OCI-LY7 (cell line): ENCODE data around the gene SMKR1. TPM values are rescaled to one million over a fixed set of nuclear protein-coding genes. Genes with fewer than 3 reads are reported as not detected.

Experiments
- BruUV-seq: library from RNA; stranded (reverse); fragments of 400-500 nt; replicated peaks from 2 replicates; lab custom pipeline; 2021; lab: Mats Ljungman, UMichigan
- CTCF ChIA-PET: fragments of 300-600 bp; sonication (Branson Sonifier 250); formaldehyde crosslinking; loops from one replicate; lab custom pipeline; 2022; ENCODE audit warnings: antibody characterized with exemption; ENCODE audit not compliant: unreplicated experiment; lab: Charles Lee
- POLR2A ChIA-PET: fragments of 300-600 bp; sonication (Branson Sonifier 250); formaldehyde crosslinking; loops from one replicate; lab custom pipeline; 2022; ENCODE audit warnings: antibody characterized with exemption; lab: Charles Lee
- DNase-seq: peaks from one replicate; pipeline ENCODE4 v3.0.0-alpha.2; 2015; ENCODE audit warnings: low spot score
- H2AFZ ChIP-seq: fragments of 200-600 bp; sonication (generic), shearing (Covaris generic); 2 replicates; pipeline ENCODE4 v1.6.1; 2014; ENCODE audit warnings: mild to moderate bottlenecking, antibody characterized with exemption, low read length, moderate library complexity
- H3K27ac ChIP-seq: fragments of 200-600 bp; sonication (generic); 2 replicates; pipeline ENCODE4 v1.5.1; 2014; ENCODE audit warnings: mixed run types, low read depth, mild to moderate bottlenecking, moderate library complexity, low read length, inconsistent platforms; ENCODE audit not compliant: poor library complexity, severe bottlenecking
- H3K36me3 ChIP-seq: fragments of 200-600 bp; sonication (generic); 2 replicates; pipeline ENCODE4 v1.6.1; 2014; ENCODE audit warnings: mild to moderate bottlenecking, antibody characterized with exemption, low read length, moderate library complexity, mixed read lengths; ENCODE audit not compliant: insufficient read depth
- H3K4me1 ChIP-seq: fragments of 200-600 bp; sonication (generic); 2 replicates; pipeline ENCODE4 v1.5.1; 2014; ENCODE audit warnings: mild to moderate bottlenecking, low read length; ENCODE audit not compliant: insufficient read depth, poor library complexity, severe bottlenecking
- H3K4me2 ChIP-seq: fragments of 200-600 bp; sonication (generic); 2 replicates; pipeline ENCODE4 v1.6.1; 2014; ENCODE audit warnings: mild to moderate bottlenecking, low read length
- H3K4me3 ChIP-seq: fragments of 200-600 bp; sonication (generic); 2 replicates; pipeline ENCODE4 v1.5.1; 2014; ENCODE audit warnings: mild to moderate bottlenecking, low read depth, low read length; ENCODE audit not compliant: poor library complexity, severe bottlenecking
- H3K79me2 ChIP-seq: fragments of 200-600 bp; sonication (generic); 2 replicates; pipeline ENCODE4 v1.6.1; 2016; ENCODE audit warnings: low read depth, mild to moderate bottlenecking, low read length, moderate library complexity, mixed read lengths; ENCODE audit not compliant: insufficient read depth
- H3K9me2 ChIP-seq: fragments of 200-600 bp; sonication (generic); 2 replicates; pipeline ENCODE4 v1.6.1; 2016; ENCODE audit warnings: mild to moderate bottlenecking, low read length, mixed read lengths; ENCODE audit not compliant: insufficient read depth
- H3K9me3 ChIP-seq: fragments of 200-600 bp; sonication (generic); 2 replicates; pipeline ENCODE4 v1.6.1; 2014; ENCODE audit warnings: mild to moderate bottlenecking, mixed run types, low read length, mixed read lengths
- H4K20me1 ChIP-seq: fragments of 200-600 bp; sonication (generic); 2 replicates; pipeline ENCODE4 v1.6.1; 2014; ENCODE audit warnings: mild to moderate bottlenecking, antibody characterized with exemption, low read length, moderate library complexity, mixed read lengths; ENCODE audit not compliant: insufficient read depth
- CTCF ChIP-seq: fragments of 200-600 bp; sonication (generic); conservative IDR thresholded peaks from 2 replicates; pipeline ENCODE4 v1.5.1; 2014; ENCODE audit warnings: mild to moderate bottlenecking, antibody characterized with exemption, low read length, moderate library complexity, mixed read lengths
- EZH2phosphoT487 ChIP-seq: fragments of 200-600 bp; sonication (generic); IDR thresholded peaks from 2 replicates; pipeline ENCODE4 v1.6.1; 2018; ENCODE audit warnings: low read depth, borderline replicate concordance, mild to moderate bottlenecking, mixed run types, antibody characterized with exemption, low read length, moderate library complexity, mixed read lengths
- intact Hi-C: fragments of 100-400 bp; cut with micrococcal nuclease; formaldehyde crosslinking; loops from one replicate; pipeline ENCODE4 v1.10.0; 2022; ENCODE audit not compliant: unreplicated experiment
- total RNA-seq, 2 experiments: library from RNA; depleted of rRNA in 1 of 2; stranded (reverse); fragments of >200 nt in 1 of 2; shearing (Covaris generic) in 1 of 2; gene quantifications; 2 replicates each; pipeline ENCODE4 v1.2.3, GENCODE V29; 2014 to 2022

Gene SMKR1
- total RNA-seq, 2 experiments from 2014 or later, result not detected

- CTCF ChIA-PET, result interaction anchor here (1.0 kb wide), 1 partner anchor 99 kb away, joined by 3 read pairs; no protein-coding TSS in a partner anchor
- TF ChIP-seq CTCF (no peak), EZH2phosphoT487 (no peak)
Measured at GRCh38 chr7:129466796-129467195, 35.5 kb upstream of the SMKR1 start.

GRCh38 chr7:129468087-129468486, 34.2 kb upstream of the SMKR1 start:
- no peak for TF ChIP-seq EZH2phosphoT487
- no peak for TF ChIP-seq CTCF
- intact Hi-C loops, result no loop called here
- Histone ChIP-seq H3K4me3 (no peak overlapping the region), H3K36me3 (no peaks in the 10 kb centered on the region), H3K4me2 (no peak overlapping the region), H3K79me2 (no peaks in the 10 kb centered on the region), H3K9me2 (no peaks in the 10 kb centered on the region), H2AFZ (no peak overlapping the region), H3K4me1 (no peaks in the 10 kb centered on the region), H3K9me3 (no peaks in the 10 kb centered on the region), H4K20me1 (no peaks in the 10 kb centered on the region), H3K27ac (no peak overlapping the region)
- CTCF ChIA-PET, result no interaction called here
- POLR2A ChIA-PET, result interaction anchor here (0.6 to 1.5 kb wide), 3 partner anchors 55 to 116 kb away, joined by 3 to 5 read pairs (median 3); no protein-coding TSS in a partner anchor
- DNase-seq, result no peak
- no TSS peak for BruUV-seq

More at GRCh38 chr7:129466796-129467195, 35.5 kb upstream of the SMKR1 start:
- Histone ChIP-seq H3K79me2 (no peaks in the 10 kb centered on the region), H2AFZ (no peak overlapping the region), H4K20me1 (no peaks in the 10 kb centered on the region), H3K4me1 (no peaks in the 10 kb centered on the region), H3K4me3 (no peak overlapping the region), H3K9me2 (no peaks in the 10 kb centered on the region), H3K36me3 (no peaks in the 10 kb centered on the region), H3K27ac (no peak overlapping the region), H3K4me2 (no peak overlapping the region), H3K9me3 (no peaks in the 10 kb centered on the region)
- POLR2A ChIA-PET, result no interaction called here
- intact Hi-C loops, result no loop called here
- DNase-seq, result no peak
- BruUV-seq, result no TSS peak

DNA sequence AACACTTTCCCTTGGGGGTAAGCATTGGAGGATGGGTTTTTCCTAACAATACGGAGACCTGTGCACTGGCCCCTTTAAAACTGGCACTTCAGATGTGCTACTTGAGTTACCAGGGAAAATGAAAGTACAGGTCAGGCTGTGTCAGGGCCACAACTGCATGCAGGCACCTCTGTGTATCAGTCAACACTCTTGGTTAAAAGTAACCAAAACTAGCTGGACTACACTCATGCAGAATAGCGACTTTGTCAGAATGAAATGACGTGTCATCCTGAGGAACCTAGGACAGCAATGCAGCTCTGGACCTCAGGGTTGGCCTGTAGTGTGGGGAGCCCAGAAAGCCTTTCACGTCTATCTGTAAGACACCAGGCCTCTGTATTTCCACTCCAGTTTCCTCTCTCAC, 33.8 kb upstream of the SMKR1 start:
- H2AFZ ChIP-seq, result no peak overlapping the region
- no peaks in the 10 kb centered on the region for H3K36me3 ChIP-seq
- BruUV-seq, result no TSS peak
- no peak overlapping the region for H3K4me3 ChIP-seq
- ChIA-PET POLR2A (interaction anchor here (1.5 kb wide), 1 partner anchor 101 kb away, joined by 3 read pairs; no protein-coding TSS in a partner anchor), CTCF (no interaction called here)
- no peak for TF ChIP-seq CTCF
- no peak for TF ChIP-seq EZH2phosphoT487
- intact Hi-C loops, result no loop called here
- no peak overlapping the region for H3K4me2 ChIP-seq
- no peaks in the 10 kb centered on the region for H3K9me2 ChIP-seq
- no peaks in the 10 kb centered on the region for H4K20me1 ChIP-seq
- DNase-seq, result no peak
- no peak overlapping the region for H3K27ac ChIP-seq
- H3K79me2 ChIP-seq, result no peaks in the 10 kb centered on the region
- no peaks in the 10 kb centered on the region for H3K4me1 ChIP-seq
- no peaks in the 10 kb centered on the region for H3K9me3 ChIP-seq
